ENCODE data around the gene OLFML2A.

GRCh38 chr9:124860582-124861341 lies 83.8 kb downstream of the OLFML2A start:
- TF ChIP-seq CTCF (IDR thresholded peaks at IDR 0.05) (no peak), POLR2A (IDR thresholded peaks at IDR 0.05) (no peak)
